SKM-1 (cell line): ENCODE data around the gene XCR1.
A peak's percentile ranks its signal among the peaks of the same experiment; 100 is the strongest.
"Not testable (repeated sequence)": the region's sequence is repeated elsewhere in the genome, so short reads cannot be mapped to it uniquely, and the experiment has no call there.

Source experiments
- DNase-seq: peaks from one replicate; lab custom pipeline; 2025; ENCODE audit not compliant: unreplicated experiment; lab: John Stamatoyannopoulos, UW

XCR1 gene

DNA sequence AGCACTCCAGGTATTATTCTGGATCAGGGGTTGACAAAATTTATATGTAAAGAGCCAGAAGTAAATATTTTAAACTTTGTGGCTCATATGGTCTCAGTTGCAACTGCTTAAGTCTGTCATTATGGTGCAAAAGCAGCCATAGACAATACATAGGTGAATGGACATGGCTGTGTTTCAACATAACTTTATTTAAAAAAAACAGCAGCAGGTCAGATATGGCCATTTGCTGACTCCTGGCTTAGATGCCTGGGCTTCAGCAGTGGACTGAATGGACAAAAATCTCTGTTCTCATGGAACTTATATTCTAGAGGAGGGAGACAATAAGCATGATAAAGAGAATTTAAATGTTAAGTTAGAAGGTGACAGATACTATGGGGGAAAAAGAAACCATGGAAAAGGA is 20.0 kb downstream of the XCR1 start:
- no peak for DNase-seq

DNA sequence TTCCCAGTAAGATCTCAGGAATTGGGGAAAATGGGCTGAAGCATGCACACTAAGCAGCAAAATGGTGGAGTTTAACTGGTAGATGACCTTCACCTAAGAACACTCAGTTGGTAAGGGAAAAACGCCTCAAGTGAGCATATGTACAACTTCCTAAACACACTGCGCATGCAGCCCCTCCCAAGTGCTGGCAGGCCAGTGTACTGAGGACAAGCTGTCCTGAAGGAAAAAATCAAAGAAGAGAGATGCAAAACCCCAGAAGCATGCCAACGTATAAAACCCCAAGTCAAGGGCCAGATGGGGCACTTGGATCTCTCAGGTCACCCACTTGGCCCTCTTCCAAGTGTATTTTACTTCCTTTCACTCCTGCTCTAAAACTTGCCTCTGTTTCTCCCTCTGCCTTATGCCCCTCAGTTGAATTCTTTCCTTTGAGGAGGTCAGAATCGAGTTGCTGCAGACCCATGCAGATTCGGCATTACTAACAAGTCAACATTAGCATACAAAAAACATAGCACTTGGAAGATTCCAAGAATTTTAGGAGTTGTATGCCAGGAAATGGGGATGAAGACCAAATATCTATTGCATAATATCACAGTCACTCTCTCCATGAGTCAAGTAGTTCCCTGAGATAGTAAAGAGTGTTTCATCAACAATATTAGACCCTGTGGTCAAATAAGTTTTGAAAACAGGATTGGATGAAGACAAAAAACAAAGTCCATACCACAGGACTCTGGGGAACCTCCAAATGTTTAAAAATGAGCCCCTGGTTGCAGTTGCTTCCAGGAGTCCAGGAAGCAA is 20.8 kb downstream of the XCR1 start:
- DNase-seq: no peak

DNA sequence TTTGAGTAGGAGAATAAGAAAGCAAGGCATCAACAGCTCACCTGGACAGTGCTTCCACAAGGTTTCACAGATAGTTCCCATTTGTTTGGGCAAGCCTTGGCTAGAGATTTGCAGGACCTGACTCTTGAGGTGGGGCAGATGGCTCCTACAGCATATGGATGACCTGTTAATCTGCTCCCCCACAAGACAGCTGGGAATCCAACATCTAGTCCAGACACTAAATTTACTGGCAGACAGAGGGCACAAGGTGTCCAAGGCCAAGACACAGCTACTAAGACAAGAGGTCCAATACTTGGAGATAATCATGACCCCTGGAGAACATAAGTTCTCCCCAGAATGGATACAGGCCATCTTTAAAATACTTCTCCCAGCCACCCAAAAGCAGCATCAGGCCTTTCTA is 23.6 kb downstream of the XCR1 start:
- not testable (repeated sequence) for DNase-seq

DNA sequence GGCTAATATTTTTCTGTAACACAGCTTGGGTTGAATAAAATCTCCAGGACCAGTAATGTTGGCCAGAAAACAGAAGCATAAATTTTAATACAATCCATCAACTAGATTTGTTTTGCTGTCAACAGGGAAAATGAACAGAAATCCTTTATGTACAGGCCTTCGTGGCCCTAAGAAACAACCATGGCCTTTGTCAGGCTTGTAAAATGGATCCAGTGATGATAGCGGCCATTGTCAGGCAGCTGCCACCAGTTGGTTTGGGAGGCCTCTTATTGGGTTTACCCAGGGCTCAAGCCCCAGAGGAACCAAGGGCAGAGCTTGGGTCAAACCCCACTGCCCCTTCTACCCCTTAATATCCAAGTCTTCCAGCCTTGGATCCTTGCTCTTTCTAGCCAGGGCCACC is 26.1 kb downstream of the XCR1 start:
- no peak for DNase-seq

DNA sequence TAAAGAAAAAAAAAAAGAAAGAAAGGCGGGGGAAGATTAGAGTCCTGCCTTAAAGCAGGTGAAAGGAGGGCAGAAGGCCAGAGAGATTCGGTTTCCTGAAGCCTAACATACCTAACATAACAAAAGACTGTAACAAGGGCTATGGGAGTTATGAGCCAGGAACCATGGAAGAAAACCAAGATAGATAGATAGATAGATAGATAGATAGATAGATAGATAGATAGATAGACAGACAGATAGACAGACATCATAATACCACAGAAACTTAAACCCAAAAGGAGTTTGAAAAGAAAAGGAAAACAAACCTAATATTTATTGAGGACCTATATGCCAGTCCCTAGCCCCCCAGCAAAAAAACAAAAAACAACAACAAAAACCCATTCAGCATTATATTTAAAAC is 29.3 kb downstream of the XCR1 start:
- DNase-seq: no peak

DNA sequence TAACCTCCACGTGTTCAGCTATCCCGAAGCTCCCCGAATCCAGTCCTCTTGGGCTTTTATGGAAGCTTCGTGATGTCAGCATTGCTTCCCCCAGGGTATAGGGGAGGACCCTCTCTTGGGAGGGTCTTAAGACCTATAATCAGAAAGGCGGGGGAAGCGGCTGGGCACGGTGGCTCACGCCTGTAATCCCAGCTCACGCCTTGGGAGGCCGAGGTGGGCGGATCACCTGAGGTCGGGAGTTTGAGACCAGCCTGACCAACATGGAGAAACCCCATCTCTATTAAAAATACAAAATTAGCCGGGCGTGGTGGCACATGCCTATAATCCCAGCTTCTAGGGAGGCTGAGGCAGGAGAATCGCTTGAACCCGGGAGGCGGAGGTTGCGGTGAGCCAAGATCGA is 29.8 kb downstream of the XCR1 start:
- not testable (repeated sequence) for DNase-seq

DNA sequence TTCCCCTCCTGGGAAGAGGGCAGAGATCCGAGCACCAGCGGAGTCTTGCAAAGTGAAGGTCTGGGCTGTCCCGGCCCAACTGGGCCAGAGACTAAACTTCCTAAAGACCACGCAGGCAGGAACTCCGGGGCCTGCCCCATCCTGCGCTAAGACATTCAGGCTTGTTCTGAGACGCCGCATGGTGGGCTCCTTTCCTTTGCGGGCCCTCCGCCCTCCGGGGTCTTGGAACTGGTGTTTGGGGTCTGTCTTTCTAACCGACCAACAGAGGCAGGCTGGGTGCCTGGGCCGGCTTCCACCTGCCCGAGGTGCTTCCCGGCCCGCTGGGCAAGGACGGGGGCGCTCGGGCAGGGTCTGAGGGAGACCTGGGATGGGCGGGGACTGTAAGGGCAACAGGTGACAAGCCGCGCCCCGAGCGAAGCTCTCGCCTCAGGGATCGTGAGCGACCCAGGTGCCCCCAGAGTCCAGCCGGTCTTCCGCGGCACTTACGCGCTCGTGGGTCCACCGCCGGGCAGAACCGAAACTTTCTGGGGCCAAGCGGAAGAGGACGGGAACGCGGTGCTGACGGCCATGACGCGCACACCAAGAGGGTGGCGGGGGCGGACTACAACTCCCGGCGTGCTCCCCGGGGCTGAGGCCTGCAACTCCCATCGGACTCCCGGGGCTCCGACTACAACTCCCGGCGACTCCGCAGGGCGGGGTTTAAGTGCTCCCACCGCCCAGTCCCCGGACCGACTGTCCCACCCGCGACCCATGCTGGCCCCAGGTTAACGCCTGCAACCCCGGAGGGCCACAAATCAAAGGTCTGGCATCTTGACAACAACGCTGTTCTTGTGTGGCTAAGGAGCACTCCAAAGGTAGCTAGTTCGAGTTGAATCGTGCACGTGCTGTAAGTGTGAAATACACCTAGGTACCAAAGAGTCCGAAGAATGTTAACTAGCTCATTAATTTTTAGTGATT is 31.8 kb downstream of the XCR1 start, which contains the start of gene FYCO1:
Gene FYCO1 (minus strand): TSS at position 589 of the 957 bp plus-strand sequence. CDS start 10,914 bp downstream, outside the sequence.
- DNase-seq: peak; percentile 82

DNA sequence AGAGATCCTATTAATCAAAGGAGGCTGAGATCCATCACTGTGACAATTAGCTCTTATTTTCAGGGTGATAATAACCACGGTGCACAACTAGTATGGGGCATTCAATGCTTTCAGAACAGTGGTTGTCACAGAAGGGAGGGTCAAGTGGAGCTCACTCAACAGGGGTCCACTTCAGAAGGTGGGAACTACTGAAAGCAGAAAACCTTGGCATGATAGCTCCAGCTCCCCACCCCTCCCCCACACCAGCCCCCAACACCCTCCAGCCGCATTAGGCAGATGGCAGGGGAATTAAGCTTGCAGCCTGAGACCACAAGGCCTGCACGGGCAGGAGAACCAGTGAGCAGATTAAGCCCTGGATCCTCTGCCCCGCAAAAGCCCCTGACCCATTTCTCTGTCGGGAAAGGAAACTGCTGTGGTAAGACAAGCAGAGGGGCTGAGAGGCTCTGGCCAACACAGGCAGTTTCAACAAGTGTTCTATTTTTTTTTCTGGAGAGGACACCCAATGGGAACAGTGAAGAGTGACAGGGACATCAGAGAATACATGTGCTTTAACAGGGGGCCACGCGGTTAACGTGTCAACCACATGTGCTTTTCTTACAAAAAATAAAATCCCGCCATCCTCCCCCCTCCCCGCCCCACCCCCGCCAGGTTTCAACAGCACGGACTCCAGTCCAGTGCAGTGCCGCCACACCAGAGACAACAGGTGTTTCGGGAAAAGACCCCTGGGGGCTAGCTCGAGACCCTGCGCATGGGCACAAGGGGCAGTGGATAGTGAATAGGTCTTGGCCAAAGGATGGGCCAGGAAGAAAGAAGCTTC is 32.7 kb downstream of the XCR1 start:
- no peak for DNase-seq

DNA sequence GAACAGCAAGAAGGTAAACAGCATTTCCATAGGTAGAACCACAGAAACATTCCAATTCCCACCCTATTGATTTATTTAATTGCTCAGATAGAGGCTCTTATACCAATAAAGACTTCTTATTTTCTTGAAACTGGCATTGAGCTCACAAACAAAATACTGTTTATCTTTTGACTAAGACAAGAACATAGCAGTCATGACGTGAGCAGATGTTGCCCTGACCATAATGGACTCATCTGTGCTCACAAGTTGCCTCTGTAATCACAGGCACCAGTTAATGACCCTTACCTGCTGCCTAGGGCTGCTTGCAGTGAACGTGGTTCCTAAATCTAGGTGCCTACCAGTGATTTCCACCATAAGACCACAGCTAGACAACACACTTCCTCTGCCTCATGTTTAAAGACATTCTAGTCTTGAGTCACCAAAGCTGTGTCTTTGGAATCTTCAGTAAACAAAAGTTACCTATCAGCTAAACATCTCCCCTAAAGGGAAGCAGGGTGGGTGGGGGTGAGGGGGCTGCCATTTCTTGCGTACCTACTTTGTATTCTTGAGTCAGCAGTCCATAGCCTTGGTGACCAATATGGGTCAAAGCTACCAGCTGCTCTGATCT is 33.8 kb downstream of the XCR1 start:
- DNase-seq: no peak

DNA sequence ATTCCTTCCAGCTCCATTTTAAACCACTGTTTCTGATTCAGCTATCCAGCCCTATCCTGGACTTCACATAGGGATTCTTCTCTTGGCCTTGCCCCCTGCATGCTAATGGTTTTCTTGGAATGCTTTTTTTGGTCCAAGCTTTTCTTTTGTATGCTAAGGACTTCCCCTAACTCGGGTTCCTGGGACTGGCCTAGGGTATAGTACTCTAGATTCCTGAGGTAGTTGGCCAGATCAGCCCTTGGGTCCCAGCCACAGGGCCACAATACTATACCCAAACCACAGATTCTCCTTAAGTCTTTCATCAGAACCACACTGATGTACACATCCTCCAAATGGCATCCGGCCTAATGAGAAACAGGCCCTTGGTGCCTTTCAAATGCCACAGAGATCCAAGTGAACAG is 34.5 kb downstream of the XCR1 start:
- DNase-seq: peak; percentile 49

DNA sequence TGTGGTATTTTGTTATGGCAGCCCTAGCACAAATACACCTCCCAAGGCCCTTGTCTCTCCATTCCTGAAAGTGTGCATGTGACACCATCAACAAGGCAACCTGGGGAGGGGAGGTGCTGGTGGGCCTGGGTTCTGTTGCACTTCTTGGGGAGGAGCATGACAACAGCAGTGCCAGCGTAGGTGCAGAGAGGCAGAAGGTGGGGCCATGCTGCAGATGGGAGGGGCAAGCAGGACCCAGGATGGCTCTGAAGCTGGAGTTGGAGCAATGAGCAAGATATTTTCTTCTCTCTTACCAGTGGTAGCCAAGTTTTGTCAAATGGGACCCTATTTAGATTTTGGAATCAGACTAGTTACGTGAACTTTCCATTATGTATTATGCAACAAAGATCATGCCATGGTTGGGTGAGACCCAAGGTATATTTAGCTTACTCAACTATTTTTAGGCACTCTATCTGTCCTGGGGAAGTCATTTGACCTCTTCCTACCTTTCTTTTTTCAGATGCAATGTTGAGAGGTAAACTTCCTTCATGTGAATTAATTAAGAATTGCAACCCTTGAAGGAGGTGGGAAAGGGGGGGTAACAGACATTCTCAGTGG is 35.1 kb downstream of the XCR1 start:
- DNase-seq: no peak

DNA sequence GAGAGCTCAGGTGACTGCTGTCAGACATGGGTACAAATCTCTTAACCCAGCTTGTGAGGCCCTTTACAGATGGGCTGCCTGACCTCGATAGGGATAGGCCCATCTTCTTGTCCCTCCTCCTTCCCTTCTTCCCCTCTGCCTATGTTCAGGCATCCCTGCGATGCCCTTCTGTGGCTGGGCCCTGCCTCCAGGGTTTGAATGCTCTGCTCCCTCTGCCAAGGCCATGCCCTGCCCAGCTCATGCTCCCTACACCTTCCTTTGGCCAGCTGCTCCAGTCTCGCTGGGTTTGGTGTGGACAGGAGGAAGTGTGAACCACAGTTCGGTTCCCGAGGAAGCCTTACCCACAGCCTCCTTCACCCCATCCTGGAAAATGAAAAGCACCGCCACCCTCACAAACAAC is 35.9 kb downstream of the XCR1 start:
- no peak for DNase-seq

DNA sequence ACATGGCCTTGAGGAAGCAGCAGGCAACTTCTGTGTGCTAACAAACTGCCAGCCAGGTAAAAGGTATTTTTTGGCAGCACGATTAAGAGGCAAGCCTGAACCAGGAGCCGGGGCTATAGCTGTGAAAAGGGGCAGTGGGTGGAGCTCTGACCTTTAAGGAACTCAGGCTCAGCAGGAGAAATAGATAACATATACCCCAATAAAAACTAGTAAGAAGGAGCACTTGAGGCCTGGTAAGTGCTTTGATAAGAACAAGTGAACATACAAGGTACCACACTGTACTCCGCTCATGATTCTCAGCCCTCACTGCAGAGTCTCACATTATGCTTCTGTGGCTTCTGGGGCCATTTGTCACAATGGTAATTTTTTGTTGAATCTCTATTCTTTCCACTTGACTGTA is 37.1 kb downstream of the XCR1 start:
- DNase-seq: no peak

DNA sequence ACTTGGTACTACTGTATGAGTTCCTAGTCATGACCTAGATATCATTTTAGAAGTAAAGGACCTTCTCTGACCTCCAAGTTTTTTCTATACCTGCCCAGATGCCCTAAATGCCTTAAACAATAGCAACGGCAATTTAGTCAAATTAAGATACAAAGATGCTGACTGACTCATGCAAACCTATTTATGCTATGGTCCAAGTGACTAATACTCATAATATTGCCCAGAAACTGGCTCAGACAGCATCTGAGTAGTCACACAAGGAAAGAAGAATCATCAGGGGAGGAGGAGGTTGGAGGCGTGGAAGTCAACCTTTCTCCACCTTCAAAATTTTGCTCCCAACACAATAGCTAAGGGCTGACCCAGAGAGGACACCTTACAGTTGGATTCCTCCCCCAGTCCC is 38.5 kb downstream of the XCR1 start:
- DNase-seq: no peak

DNA sequence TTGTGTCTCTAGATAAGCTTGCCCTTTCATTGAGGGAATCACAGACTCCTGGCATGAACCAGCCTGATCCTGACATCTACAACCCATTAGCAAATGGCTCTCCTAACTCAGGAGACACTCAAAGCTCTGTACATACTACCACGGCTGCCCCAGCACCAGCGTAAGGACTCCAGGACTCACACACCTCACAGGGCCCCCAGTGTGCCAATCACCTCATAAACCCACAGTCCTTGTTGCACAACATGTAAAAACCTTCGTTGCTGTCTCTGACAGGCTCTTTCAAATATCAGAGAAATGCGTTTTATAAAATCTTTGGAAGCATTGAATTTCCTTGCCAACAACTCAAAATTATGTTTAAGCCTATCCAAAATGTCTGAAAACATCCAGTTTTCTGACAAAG is 38.9 kb downstream of the XCR1 start:
- DNase-seq: no peak

DNA sequence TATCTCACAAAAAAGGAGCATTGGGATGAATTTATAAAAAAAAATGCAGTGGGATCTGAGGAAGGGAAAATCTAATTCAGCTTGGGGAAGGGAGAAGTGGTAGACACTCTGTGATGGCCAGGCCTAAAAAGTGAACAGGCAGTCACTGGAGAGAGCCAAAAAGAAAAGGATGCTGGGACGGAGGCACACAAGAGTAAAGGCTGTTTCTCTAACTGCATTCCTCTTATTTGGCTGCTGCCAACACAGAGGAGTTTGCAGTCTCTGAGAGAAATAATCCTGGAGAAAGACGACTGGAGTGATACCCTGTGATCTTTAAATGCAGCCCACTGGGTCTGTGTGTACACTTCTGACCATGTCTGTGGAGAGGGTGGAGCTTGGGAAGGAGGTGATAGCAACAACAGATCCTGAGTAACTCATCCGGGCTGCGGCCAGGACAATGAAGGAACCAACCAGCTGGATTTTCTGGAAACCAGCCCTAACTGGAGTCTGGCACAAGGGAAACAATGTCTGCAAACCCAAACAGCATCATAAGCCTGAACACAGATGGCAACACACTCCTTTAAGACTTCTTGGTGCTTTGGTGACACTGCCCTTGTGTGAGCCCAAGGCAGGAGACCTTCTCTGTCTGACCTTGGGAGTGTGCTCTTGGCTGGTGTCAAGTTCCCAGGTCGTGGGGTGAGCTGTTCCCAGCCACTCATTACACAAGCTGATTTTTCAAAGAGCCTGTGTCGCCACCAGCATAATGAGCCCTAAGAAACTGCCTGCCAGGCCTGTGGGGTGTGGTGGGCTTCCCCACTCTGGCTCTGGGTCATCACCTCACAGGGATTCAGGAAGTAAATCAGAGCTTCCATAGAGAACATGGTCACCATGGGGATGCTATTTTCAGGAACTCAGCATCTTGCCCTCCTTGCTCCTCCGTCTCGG is 39.7 kb downstream of the XCR1 start:
- no peak for DNase-seq

DNA sequence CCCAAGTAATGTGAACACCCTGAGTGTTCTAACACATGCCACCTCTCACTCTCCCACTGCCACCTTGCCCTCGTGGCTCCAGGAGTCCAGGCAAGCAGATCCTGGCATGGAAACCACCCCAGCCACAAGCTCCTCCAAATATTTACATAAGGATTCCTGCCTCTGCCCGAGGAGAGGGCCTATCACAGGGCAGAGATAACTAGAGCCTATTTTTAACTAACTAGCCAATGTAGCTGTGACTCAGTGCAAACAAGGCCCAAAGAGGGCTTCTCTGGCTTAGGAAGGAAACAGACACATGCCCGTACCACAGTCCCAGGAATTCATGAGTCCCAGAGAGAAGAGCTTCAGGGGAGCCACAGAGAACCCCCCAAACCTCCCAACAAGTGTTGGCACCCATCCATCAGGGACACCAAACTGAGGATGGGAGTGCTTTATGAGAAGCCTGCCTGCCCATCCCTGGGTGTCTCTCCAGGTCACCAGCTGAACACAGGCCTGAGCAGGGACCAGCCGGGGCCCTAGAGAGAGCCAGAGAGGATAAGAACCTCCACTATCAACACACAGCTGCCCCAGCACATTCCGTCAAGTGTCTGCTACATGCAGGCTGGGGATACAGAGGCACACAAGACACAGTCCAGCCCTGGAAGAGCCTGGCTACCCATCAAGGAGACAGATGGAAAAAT is 40.8 kb downstream of the XCR1 start:
- no peak for DNase-seq

DNA sequence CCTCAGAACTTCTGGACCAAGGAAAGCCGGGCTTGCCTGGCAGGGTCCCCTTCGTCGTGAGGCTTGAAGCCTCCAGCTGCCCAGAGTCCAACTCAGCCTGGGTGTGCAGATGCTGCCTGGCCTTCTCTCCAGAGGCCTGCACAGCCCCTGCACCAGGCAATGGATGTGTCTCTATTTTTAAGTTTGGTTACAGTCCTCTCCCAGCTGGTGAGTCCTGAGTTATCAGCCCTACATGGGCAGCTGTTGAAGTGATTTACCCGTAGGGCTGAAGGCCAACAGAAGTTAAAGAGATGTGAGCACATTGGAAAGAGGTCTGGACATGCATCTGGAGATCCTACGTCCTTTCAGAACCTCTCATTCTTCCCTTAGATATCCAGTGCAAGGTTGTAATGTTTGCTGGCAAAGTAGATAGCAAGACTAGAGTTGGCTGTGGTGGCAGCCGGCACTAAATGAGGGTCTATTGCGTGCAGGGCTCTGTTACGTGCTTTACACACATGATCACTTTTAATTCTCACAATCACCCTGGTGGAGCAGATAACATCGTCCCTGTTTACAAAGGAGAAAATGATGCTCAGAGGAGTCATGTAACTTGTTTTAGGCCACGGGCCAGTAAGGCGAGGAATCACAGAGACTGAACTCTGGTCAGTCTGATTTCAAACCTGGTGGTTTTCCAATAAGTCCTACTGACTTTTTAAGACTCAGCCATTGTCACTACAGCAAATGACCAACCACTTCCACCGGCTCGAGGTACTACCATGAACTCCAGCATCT is 41.6 kb downstream of the XCR1 start:
- DNase-seq: no peak
